Gastrocnemius medialis (tissue), 4 donors: ENCODE results near the gene EXPH5.

Source experiments
- CTCF ChIP-seq, 5 experiments: fragments of 450-650 bp in 3 of 5; fragments of 200-600 bp in 2 of 5; sonication (generic) in 2 of 5; IDR thresholded peaks in 4 of 5; conservative IDR thresholded peaks in 1 of 5; 1 replicate in 4 of 5; 2 replicates in 1 of 5; pipeline ENCODE4 v1.5.1; 2016 to 2019; ENCODE audit warnings: antibody characterized with exemption in 5 of 5, mild to moderate bottlenecking in 3 of 5, moderate library complexity in 3 of 5
- POLR2A ChIP-seq, 2 donors: fragments of 450-650 bp; IDR thresholded peaks; one replicate each; pipeline ENCODE4 v1.6.1; 2017; ENCODE audit warnings: antibody characterized with exemption in 2 of 2, mild to moderate bottlenecking in 2 of 2, moderate library complexity in 2 of 2

GRCh38 chr11:108498046-108498815, 95.3 kb downstream of the EXPH5 start, which contains the start of gene POGLUT3:
- TF ChIP-seq CTCF (IDR thresholded peaks at IDR 0.05 in 4 of 5, conservative IDR thresholded peaks at IDR 0.05 in 1 of 5) (no peak), POLR2A (IDR thresholded peaks at IDR 0.05) (no peak)
